HCT116 (cell line): ENCODE measurements around the gene TDRD3. TPM values are rescaled to one million over a fixed set of nuclear protein-coding genes. Genes with fewer than 3 reads are reported as not detected.

Experiments used
- ATAC-seq: fragments of 200-7000 bp; cut with Tn5 transposase; 2 replicates; pipeline ENCODE4 v1.9.1; 2020; ENCODE audit warnings: mild to moderate bottlenecking, moderate library complexity
- BruUV-seq: library from RNA; stranded (reverse); fragments of 400-500 nt; replicated peaks from 2 replicates; lab custom pipeline; 2021; lab: Mats Ljungman, UMichigan
- CTCF ChIA-PET: fragments of 300-600 bp; sonication (Branson Sonifier 250); formaldehyde crosslinking; loops from one replicate; lab custom pipeline; 2021; ENCODE audit warnings: antibody characterized with exemption; lab: Charles Lee
- POLR2A ChIA-PET: fragments of 300-600, 350-600 bp; sonication (Branson Sonifier 250); formaldehyde crosslinking; loops from one replicate; lab custom pipeline; 2021; ENCODE audit warnings: antibody characterized with exemption; lab: Charles Lee
- RAD21 ChIA-PET, 2 experiments: fragments of 300-600 bp; sonication (Branson Sonifier 250); formaldehyde crosslinking; loops; one replicate each; lab custom pipeline; 2023; ENCODE audit warnings: low total read pairs in 2 of 2; ENCODE audit not compliant: uncharacterized antibody in 2 of 2, unreplicated experiment in 2 of 2, low non-redundant PET in 1 of 2; lab: Charles Lee
- DNase-seq: peaks from one replicate; pipeline ENCODE4 v3.0.0-alpha.2; 2010; ENCODE audit warnings: low read depth, low spot score
- H2AFZ ChIP-seq: fragments of 200-600 bp; shearing (Covaris generic), sonication (generic); 2 replicates; pipeline ENCODE4 v1.6.1; 2017; ENCODE audit warnings: low read depth, mixed run types, mixed read lengths, antibody characterized with exemption, low read length; ENCODE audit not compliant: poor library complexity, severe bottlenecking
- H3K27ac ChIP-seq: 2 replicates; pipeline ENCODE4 v1.5.1; 2012; ENCODE audit warnings: low read depth, low read length
- H3K27me3 ChIP-seq: fragments of 200-600 bp; sonication (generic); 2 replicates; pipeline ENCODE4 v1.6.1; 2016; ENCODE audit warnings: mixed run types, low read length, mixed read lengths; ENCODE audit not compliant: insufficient read depth
- H3K36me3 ChIP-seq, 2 experiments: fragments of 200-500 bp in 1 of 2; fragments of 200-600 bp in 1 of 2; sonication (Bioruptor generic) in 1 of 2; sonication (generic) in 1 of 2; 2 replicates each; pipeline versions ENCODE4 v1.5.1 to v1.6.1; 2014 to 2016; ENCODE audit warnings: low read length in 2 of 2, inconsistent platforms in 1 of 2, mixed read lengths in 1 of 2, mixed run types in 1 of 2; ENCODE audit not compliant: insufficient read depth in 2 of 2, control insufficient read depth in 1 of 2
- H3K4me1 ChIP-seq, 2 experiments: fragments of 200-600 bp in 1 of 2; sonication (generic) in 1 of 2; 2 replicates each; pipeline versions ENCODE4 v1.5.1 to v1.6.1; 2012 to 2017; ENCODE audit warnings: low read length in 2 of 2, inconsistent platforms in 1 of 2, mild to moderate bottlenecking in 1 of 2, mixed read lengths in 1 of 2, mixed run types in 1 of 2, moderate library complexity in 1 of 2; ENCODE audit not compliant: insufficient read depth in 2 of 2, control insufficient read depth in 1 of 2
- H3K4me2 ChIP-seq: fragments of 200-600 bp; sonication (generic); 2 replicates; pipeline ENCODE4 v1.6.1; 2017; ENCODE audit warnings: mixed run types, low read length, mixed read lengths
- H3K4me3 ChIP-seq, 2 experiments: fragments of 200-600 bp in 1 of 2; sonication (generic) in 1 of 2; replicated peaks in 1 of 2; 2 replicates each; pipeline ENCODE4 v1.5.1; 2011 to 2016; ENCODE audit warnings: low read length in 2 of 2, control low read depth in 1 of 2, low read depth in 1 of 2, mild to moderate bottlenecking in 1 of 2, mixed read lengths in 1 of 2, mixed run types in 1 of 2
- H3K79me2 ChIP-seq: fragments of 200-600 bp; sonication (generic); 2 replicates; pipeline ENCODE4 v1.6.1; 2017; ENCODE audit warnings: mild to moderate bottlenecking, mixed run types, low read length, moderate library complexity, mixed read lengths; ENCODE audit not compliant: insufficient read depth
- H3K9ac ChIP-seq: fragments of 200-600 bp; sonication (generic); 2 replicates; pipeline ENCODE4 v1.6.1; 2016; ENCODE audit warnings: low read length, mixed read lengths
- H3K9me2 ChIP-seq: fragments of 200-600 bp; sonication (generic), shearing (Covaris generic); 2 replicates; pipeline ENCODE4 v1.6.1; 2017; ENCODE audit warnings: mixed run types, mild to moderate bottlenecking, moderate library complexity; ENCODE audit not compliant: insufficient read depth
- H3K9me3 ChIP-seq, 2 experiments: fragments of 200-500 bp in 1 of 2; fragments of 200-600 bp in 1 of 2; sonication (Bioruptor generic) in 1 of 2; sonication (generic) in 1 of 2; 2 replicates each; pipeline ENCODE4 v1.6.1; 2014 to 2017; ENCODE audit warnings: low read length in 2 of 2, mixed read lengths in 2 of 2, inconsistent platforms in 1 of 2, low read depth in 1 of 2, mild to moderate bottlenecking in 1 of 2, mixed run types in 1 of 2, moderate library complexity in 1 of 2; ENCODE audit not compliant: control insufficient read depth in 1 of 2, insufficient read depth in 1 of 2
- H4K20me1 ChIP-seq: fragments of 200-600 bp; sonication (generic), shearing (Covaris generic); 2 replicates; pipeline ENCODE4 v1.6.1; 2017; ENCODE audit warnings: mixed run types, mild to moderate bottlenecking, moderate library complexity; ENCODE audit not compliant: insufficient read depth
- POLR2A ChIP-seq: IDR thresholded peaks from 2 replicates; pipeline ENCODE4 v1.7.0; 2011; ENCODE audit warnings: borderline replicate concordance; ENCODE audit not compliant: insufficient read depth, insufficient read length; ENCODE audit errors: extremely low read depth
- SIN3A ChIP-seq: IDR thresholded peaks from 2 replicates; pipeline ENCODE4 v1.6.1; 2012; ENCODE audit warnings: low read depth
- SRF ChIP-seq: IDR thresholded peaks from 2 replicates; pipeline ENCODE4 v1.6.1; 2012; ENCODE audit warnings: low read depth
- intact Hi-C: fragments of 100-400 bp; cut with micrococcal nuclease; formaldehyde crosslinking; loops from 2 replicates; pipeline ENCODE4 v1.10.0; 2022
- total RNA-seq: library from RNA; stranded (reverse); gene quantifications from one replicate; pipeline ENCODE4 v1.2.1, GENCODE V29; 2021; ENCODE audit not compliant: unreplicated experiment
- TF ChIP-seq, protein P1 (sequence below), 3 experiments: fragments of 200-600 bp in 1 of 3; sonication (generic) in 1 of 3; IDR thresholded peaks in 2 of 3; conservative IDR thresholded peaks in 1 of 3; 2 replicates each; pipeline ENCODE4 v1.5.1; 2012 to 2017; ENCODE audit warnings: low read depth in 2 of 3, low read length in 2 of 3, antibody characterized with exemption in 1 of 3, borderline replicate concordance in 1 of 3, control low read depth in 1 of 3, mild to moderate bottlenecking in 1 of 3, mixed read lengths in 1 of 3, mixed run types in 1 of 3, moderate library complexity in 1 of 3; ENCODE audit not compliant: insufficient read depth in 1 of 3
- TF ChIP-seq, protein P2 (sequence below): IDR thresholded peaks from 2 replicates; pipeline ENCODE4 v1.6.1; 2012; ENCODE audit warnings: low read depth

TDRD3 gene
- total RNA-seq, 1 experiment from 2014 or later, result 16.9 TPM

DNA sequence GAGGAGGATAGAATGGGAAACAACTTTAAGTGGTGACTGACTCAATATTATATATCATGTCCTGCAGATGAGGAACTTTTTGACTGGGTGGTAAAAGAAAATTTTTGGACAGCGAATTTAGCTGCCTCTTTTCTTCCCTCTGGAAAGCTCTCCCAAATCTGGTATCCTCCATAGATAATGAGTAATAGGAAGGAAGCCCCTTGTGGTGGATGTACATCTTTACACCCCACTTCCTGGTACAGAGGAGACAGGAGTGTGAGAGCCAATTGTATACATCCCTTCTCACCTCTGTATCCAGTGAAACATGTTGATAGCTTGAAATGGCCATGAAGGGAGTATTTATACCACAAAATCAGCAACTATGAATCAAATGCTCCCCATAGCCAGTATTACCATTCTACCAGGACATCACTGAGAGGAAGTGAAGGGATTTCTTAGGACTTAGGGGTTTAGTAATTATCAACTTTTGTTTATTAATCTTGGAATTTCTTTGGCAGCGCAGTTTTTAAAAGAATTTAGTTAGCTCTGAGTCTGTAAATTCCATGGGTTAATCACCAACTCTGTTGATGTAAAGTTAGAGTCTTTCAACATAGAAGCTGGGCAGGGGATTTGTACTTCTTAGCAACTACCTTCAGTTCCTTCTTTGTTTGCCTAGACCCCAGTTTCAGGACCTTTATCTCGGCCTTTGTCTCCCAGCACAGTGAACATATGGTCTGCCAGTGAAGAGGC, 17.0 kb upstream of the TDRD3 start:
- DNase-seq, result no peak
- intact Hi-C loops, result no loop called here
- BruUV-seq, result no TSS peak
- CTCF ChIA-PET, result interaction anchor here (2.3 kb wide), 1 partner anchor 9 kb away, joined by 5 read pairs; no protein-coding TSS in a partner anchor
- Histone ChIP-seq H3K9me3 (no peaks in the 10 kb centered on the region), H3K9me2 (no peaks in the 10 kb centered on the region)
- TF ChIP-seq SIN3A (no peak), SRF (no peak), POLR2A (no peak)
- TF ChIP-seq, protein P1, sequence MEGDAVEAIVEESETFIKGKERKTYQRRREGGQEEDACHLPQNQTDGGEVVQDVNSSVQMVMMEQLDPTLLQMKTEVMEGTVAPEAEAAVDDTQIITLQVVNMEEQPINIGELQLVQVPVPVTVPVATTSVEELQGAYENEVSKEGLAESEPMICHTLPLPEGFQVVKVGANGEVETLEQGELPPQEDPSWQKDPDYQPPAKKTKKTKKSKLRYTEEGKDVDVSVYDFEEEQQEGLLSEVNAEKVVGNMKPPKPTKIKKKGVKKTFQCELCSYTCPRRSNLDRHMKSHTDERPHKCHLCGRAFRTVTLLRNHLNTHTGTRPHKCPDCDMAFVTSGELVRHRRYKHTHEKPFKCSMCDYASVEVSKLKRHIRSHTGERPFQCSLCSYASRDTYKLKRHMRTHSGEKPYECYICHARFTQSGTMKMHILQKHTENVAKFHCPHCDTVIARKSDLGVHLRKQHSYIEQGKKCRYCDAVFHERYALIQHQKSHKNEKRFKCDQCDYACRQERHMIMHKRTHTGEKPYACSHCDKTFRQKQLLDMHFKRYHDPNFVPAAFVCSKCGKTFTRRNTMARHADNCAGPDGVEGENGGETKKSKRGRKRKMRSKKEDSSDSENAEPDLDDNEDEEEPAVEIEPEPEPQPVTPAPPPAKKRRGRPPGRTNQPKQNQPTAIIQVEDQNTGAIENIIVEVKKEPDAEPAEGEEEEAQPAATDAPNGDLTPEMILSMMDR (IDR thresholded peaks at IDR 0.05 in 2 of 3, conservative IDR thresholded peaks at IDR 0.05 in 1 of 3; ENCODE audit: borderline replicate concordance in 1 of 3, insufficient read depth in 1 of 3, low read depth in 2 of 3, low read length in 2 of 3), result peak in 2 of 3 experiments; percentile 20 to 31; a peak in 3 of 6 replicates
- TF ChIP-seq, all 23 proteins: peak for 1
- H3K9ac ChIP-seq, result no peak overlapping the region
- no peak overlapping the region for H3K4me2 ChIP-seq
- H4K20me1 ChIP-seq, result no peaks in the 10 kb centered on the region
- no peaks in the 10 kb centered on the region for H3K4me1 ChIP-seq
- no peaks in the 10 kb centered on the region for H3K36me3 ChIP-seq
- no peaks in the 10 kb centered on the region for H3K79me2 ChIP-seq
- ChIA-PET RAD21 (no interaction called here), POLR2A (no interaction called here)
- H3K4me3 ChIP-seq, result no peak overlapping the region
- peak overlapping the region; percentile 66 for H2AFZ ChIP-seq
- H3K27ac ChIP-seq, result no peak overlapping the region
- ATAC-seq, result peak; percentile 92
- no peaks in the 10 kb centered on the region for H3K27me3 ChIP-seq

DNA sequence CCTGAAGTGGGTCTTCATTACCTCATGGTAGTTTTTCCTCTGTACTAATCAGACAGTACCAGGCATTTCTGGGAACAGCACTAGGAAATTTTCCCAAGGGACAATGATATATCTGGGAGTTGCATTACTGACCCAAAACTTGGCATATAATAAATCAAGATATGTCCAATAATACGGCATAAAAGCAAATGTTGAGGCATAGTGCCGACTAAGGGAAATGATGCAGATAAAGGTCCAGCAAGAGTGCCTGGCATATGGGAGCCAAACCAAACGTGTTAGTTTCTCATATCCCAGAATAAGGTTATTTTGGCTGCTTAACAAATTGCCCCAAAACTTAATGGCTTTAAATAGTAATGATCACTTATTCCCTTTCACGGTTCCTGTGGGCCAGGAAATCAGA, 12.1 kb upstream of the TDRD3 start:
- no TSS peak for BruUV-seq
- Histone ChIP-seq H3K9ac (no peak overlapping the region), H3K79me2 (no peaks in the 10 kb centered on the region), H3K4me3 (no peak overlapping the region), H4K20me1 (no peaks in the 10 kb centered on the region), H3K4me2 (no peak overlapping the region), H3K9me2 (no peaks in the 10 kb centered on the region), H3K9me3 (no peaks in the 10 kb centered on the region), H3K27ac (no peak overlapping the region), H3K27me3 (no peaks in the 10 kb centered on the region), H3K4me1 (no peaks in the 10 kb centered on the region), H3K36me3 (no peaks in the 10 kb centered on the region), H2AFZ (no peak overlapping the region)
- ChIA-PET RAD21 (no interaction called here), CTCF (no interaction called here), POLR2A (no interaction called here)
- DNase-seq (no peak), ATAC-seq (no peak)
- intact Hi-C loops, result no loop called here
- no peak for TF ChIP-seq SRF
- TF ChIP-seq, protein P2, sequence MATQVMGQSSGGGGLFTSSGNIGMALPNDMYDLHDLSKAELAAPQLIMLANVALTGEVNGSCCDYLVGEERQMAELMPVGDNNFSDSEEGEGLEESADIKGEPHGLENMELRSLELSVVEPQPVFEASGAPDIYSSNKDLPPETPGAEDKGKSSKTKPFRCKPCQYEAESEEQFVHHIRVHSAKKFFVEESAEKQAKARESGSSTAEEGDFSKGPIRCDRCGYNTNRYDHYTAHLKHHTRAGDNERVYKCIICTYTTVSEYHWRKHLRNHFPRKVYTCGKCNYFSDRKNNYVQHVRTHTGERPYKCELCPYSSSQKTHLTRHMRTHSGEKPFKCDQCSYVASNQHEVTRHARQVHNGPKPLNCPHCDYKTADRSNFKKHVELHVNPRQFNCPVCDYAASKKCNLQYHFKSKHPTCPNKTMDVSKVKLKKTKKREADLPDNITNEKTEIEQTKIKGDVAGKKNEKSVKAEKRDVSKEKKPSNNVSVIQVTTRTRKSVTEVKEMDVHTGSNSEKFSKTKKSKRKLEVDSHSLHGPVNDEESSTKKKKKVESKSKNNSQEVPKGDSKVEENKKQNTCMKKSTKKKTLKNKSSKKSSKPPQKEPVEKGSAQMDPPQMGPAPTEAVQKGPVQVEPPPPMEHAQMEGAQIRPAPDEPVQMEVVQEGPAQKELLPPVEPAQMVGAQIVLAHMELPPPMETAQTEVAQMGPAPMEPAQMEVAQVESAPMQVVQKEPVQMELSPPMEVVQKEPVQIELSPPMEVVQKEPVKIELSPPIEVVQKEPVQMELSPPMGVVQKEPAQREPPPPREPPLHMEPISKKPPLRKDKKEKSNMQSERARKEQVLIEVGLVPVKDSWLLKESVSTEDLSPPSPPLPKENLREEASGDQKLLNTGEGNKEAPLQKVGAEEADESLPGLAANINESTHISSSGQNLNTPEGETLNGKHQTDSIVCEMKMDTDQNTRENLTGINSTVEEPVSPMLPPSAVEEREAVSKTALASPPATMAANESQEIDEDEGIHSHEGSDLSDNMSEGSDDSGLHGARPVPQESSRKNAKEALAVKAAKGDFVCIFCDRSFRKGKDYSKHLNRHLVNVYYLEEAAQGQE, result no peak
